Esophagus squamous epithelium (tissue), 5 donors: Measurements from ENCODE around the gene SLC16A12. TPM values are rescaled to one million over a fixed set of nuclear protein-coding genes. Genes with fewer than 3 reads are reported as not detected.
A peak's percentile ranks its signal among the peaks of the same experiment; 100 is the strongest.

Experiments
- DNase-seq: peaks from one replicate; lab custom pipeline; 2025; lab: John Stamatoyannopoulos, UW
- H3K27ac ChIP-seq, 4 donors: fragments of 200-600 bp; sonication (generic); one replicate each; pipeline ENCODE4 v1.5.1; 2016 to 2019; ENCODE audit warnings: mild to moderate bottlenecking in 1 of 4
- H3K27me3 ChIP-seq, 4 donors: fragments of 200-600 bp; sonication (generic); 1 replicate in 3 of 4; 2 replicates in 1 of 4; pipeline versions ENCODE4 v1.5.1 to v1.6.0; 2017 to 2021; ENCODE audit warnings: antibody characterized with exemption in 1 of 4
- H3K36me3 ChIP-seq, 3 donors: fragments of 200-600 bp; sonication (generic); one replicate each; pipeline ENCODE4 v1.5.1; 2016 to 2019
- H3K4me1 ChIP-seq, 3 donors: fragments of 200-600 bp; sonication (generic); one replicate each; pipeline ENCODE4 v1.5.1; 2017 to 2019
- H3K4me3 ChIP-seq, 4 donors: fragments of 200-600 bp; sonication (generic); 1 replicate in 3 of 4; 2 replicates in 1 of 4; pipeline ENCODE4 v1.5.1; 2016 to 2019; ENCODE audit warnings: mild to moderate bottlenecking in 2 of 4, moderate library complexity in 1 of 4
- H3K9me3 ChIP-seq, 3 donors: fragments of 200-600 bp; sonication (generic); one replicate each; pipeline ENCODE4 v1.5.1; 2016 to 2019
- POLR2A ChIP-seq, 4 donors: fragments of 450-650 bp; IDR thresholded peaks; one replicate each; pipeline ENCODE4 v1.6.1; 2017; ENCODE audit warnings: antibody characterized with exemption in 4 of 4, mild to moderate bottlenecking in 4 of 4, moderate library complexity in 3 of 4
- WGBS, 2 donors: methylation state at CpG; one replicate each; pipeline ENCODE4 v1.1.5; 2018; 5-methylcytosine and 5-hydroxymethylcytosine counted together
- intact Hi-C: fragments of 100-400 bp; cut with DNase I; formaldehyde crosslinking; loops from one replicate; pipeline ENCODE4 v1.15.0; 2022
- total RNA-seq, 4 donors: library from RNA; depleted of rRNA; stranded (reverse); fragments of >200 nt; gene quantifications; one replicate each; pipeline ENCODE4 v1.1.0, GENCODE V29; 2016
- TF ChIP-seq, protein P1 (sequence below), 6 experiments: fragments of 450-650 bp in 4 of 6; fragments of 200-600 bp in 2 of 6; sonication (generic) in 2 of 6; IDR thresholded peaks; one replicate each; pipeline ENCODE4 v1.5.1; 2016 to 2019; ENCODE audit warnings: antibody characterized with exemption in 6 of 6, mild to moderate bottlenecking in 4 of 6, moderate library complexity in 4 of 6
- donor health status: DM: yes; HTN: yes; CAD: no.

The SLC16A12 gene
- total RNA-seq, 4 donors from 2014 or later: 0.18 to 1.3 (median 0.23) TPM; not detected in 1

DNA sequence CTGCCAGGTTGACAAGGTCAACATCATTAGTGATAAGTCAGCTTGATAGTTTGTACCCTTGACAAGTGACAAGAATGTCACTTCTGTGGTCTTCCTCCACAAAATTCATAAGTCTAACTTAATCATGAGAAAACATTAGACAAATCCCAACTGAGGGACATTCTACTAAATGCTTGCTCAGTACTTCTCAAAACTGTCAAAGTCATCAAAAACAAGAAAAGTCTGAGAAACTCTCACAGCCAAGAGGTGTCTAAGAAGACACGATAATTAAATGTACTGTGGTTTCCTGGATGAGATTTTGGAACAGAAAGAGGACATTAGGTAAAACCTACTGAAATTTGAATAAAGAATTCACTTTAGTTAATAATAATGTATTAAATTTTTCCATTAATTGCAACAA is 29.8 kb upstream of the SLC16A12 start:
- H3K27ac ChIP-seq: no peak overlapping the region
- no peak overlapping the region for H3K4me3 ChIP-seq
- TF ChIP-seq POLR2A (IDR thresholded peaks at IDR 0.05): no peak
- TF ChIP-seq, protein P1, sequence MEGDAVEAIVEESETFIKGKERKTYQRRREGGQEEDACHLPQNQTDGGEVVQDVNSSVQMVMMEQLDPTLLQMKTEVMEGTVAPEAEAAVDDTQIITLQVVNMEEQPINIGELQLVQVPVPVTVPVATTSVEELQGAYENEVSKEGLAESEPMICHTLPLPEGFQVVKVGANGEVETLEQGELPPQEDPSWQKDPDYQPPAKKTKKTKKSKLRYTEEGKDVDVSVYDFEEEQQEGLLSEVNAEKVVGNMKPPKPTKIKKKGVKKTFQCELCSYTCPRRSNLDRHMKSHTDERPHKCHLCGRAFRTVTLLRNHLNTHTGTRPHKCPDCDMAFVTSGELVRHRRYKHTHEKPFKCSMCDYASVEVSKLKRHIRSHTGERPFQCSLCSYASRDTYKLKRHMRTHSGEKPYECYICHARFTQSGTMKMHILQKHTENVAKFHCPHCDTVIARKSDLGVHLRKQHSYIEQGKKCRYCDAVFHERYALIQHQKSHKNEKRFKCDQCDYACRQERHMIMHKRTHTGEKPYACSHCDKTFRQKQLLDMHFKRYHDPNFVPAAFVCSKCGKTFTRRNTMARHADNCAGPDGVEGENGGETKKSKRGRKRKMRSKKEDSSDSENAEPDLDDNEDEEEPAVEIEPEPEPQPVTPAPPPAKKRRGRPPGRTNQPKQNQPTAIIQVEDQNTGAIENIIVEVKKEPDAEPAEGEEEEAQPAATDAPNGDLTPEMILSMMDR (IDR thresholded peaks at IDR 0.05): no peak
- no peaks in the 10 kb centered on the region for H3K36me3 ChIP-seq
- peaks cover 0 to 9% (median 0%) of the 10 kb centered on the region in 4 donors for H3K27me3 ChIP-seq
- no peaks in the 10 kb centered on the region for H3K4me1 ChIP-seq
- intact Hi-C loops: no loop called here
- H3K9me3 ChIP-seq: no peaks in the 10 kb centered on the region
- DNase-seq: no peak
- WGBS, 2 donors: 37 to 64% methylated on average over 1 of the region's 1 CpG

GRCh38 chr10:89563861-89564478 is 28.6 kb upstream of the SLC16A12 start:
- H3K27me3 ChIP-seq: peaks cover 0 to 9% (median 0%) of the 10 kb centered on the region in 4 donors
- no peaks in the 10 kb centered on the region for H3K36me3 ChIP-seq
- H3K4me3 ChIP-seq: no peak overlapping the region
- WGBS, 2 donors: 9 to 16% methylated on average over 2 of the region's 2 CpGs
- H3K4me1 ChIP-seq: no peaks in the 10 kb centered on the region
- intact Hi-C loops: loop anchor here (2.0 kb wide), 1 partner anchor 137 kb away; no protein-coding TSS in a partner anchor
- TF ChIP-seq POLR2A (IDR thresholded peaks at IDR 0.05): no peak
- TF ChIP-seq, protein P1 (IDR thresholded peaks at IDR 0.05): peak; percentile 56 to 84 (median 74)
- no peaks in the 10 kb centered on the region for H3K9me3 ChIP-seq
- DNase-seq: no peak
- H3K27ac ChIP-seq: no peak overlapping the region

GRCh38 chr10:89563311-89563710 is 27.9 kb upstream of the SLC16A12 start:
- Histone ChIP-seq H3K9me3 (no peaks in the 10 kb centered on the region), H3K4me1 (no peaks in the 10 kb centered on the region), H3K36me3 (no peaks in the 10 kb centered on the region), H3K4me3 (no peak overlapping the region), H3K27ac (no peak overlapping the region), H3K27me3 (peaks cover 0 to 15% (median 0%) of the 10 kb centered on the region in 4 donors)
- TF ChIP-seq, protein P1 (IDR thresholded peaks at IDR 0.05): no peak
- TF ChIP-seq POLR2A (IDR thresholded peaks at IDR 0.05): no peak
- intact Hi-C loops: loop anchor here (2.0 kb wide), 1 partner anchor 137 kb away; no protein-coding TSS in a partner anchor
- 87 to 93% methylated on average over 3 of the region's 3 CpGs for WGBS, 2 donors
- no peak for DNase-seq

DNA sequence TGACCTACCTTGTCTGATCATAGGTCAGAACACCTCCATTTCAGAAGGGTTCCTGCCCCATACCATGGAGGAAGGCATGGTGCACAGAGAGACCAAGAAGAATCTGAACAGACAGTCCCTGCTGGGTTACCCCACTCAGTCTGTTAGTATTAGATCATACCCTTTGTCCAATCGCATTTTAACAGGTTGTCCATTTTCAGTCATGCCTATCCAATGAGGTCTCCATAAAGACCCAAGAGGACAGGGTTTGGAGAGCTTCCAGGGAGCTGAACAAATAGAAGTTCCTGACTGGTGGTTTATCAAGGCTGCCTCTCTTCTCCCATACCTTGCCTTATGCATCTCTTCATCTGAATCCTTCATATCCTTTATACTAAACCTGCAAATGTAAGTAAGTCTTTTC is 21.2 kb upstream of the SLC16A12 start:
- Histone ChIP-seq H3K36me3 (no peaks in the 10 kb centered on the region), H3K9me3 (no peaks in the 10 kb centered on the region), H3K4me3 (no peak overlapping the region), H3K27ac (no peak overlapping the region), H3K27me3 (peaks cover 0 to 7% (median 0%) of the 10 kb centered on the region in 4 donors), H3K4me1 (peaks cover 0 to 13% (median 3%) of the 10 kb centered on the region in 3 donors)
- no peak for DNase-seq
- 83 to 91% methylated on average over 1 of the region's 1 CpG for WGBS, 2 donors
- intact Hi-C loops: no loop called here
- TF ChIP-seq, protein P1 (IDR thresholded peaks at IDR 0.05): no peak
- TF ChIP-seq POLR2A (IDR thresholded peaks at IDR 0.05): no peak

- intact Hi-C loops: no loop called here
- Histone ChIP-seq H3K36me3 (no peaks in the 10 kb centered on the region), H3K9me3 (no peaks in the 10 kb centered on the region), H3K27ac (no peak overlapping the region), H3K4me3 (no peak overlapping the region), H3K4me1 (peaks cover 0 to 13% (median 3%) of the 10 kb centered on the region in 3 donors), H3K27me3 (peaks cover 0 to 7% (median 0%) of the 10 kb centered on the region in 4 donors)
- DNase-seq: no peak
- TF ChIP-seq, protein P1 (IDR thresholded peaks at IDR 0.05): no peak
- TF ChIP-seq POLR2A (IDR thresholded peaks at IDR 0.05): no peak
- WGBS, 2 donors: 86 to 88% methylated on average over 7 of the region's 7 CpGs
These were observed 20.5 kb upstream of the SLC16A12 start for GRCh38 chr10:89555688-89556445.
